HCT116 (cell line): ENCODE data around the gene CD1E. TPM values are rescaled to one million over a fixed set of nuclear protein-coding genes. Genes with fewer than 3 reads are reported as not detected.
"Not testable (repeated sequence)": the region's sequence is repeated elsewhere in the genome, so short reads cannot be mapped to it uniquely, and the experiment has no call there.

Experiments used
- ATAC-seq: fragments of 200-7000 bp; cut with Tn5 transposase; 2 replicates; pipeline ENCODE4 v1.9.1; 2020; ENCODE audit warnings: mild to moderate bottlenecking, moderate library complexity
- BruUV-seq: library from RNA; stranded (reverse); fragments of 400-500 nt; replicated peaks from 2 replicates; lab custom pipeline; 2021; lab: Mats Ljungman, UMichigan
- CTCF ChIA-PET: fragments of 300-600 bp; sonication (Branson Sonifier 250); formaldehyde crosslinking; loops from one replicate; lab custom pipeline; 2021; ENCODE audit warnings: antibody characterized with exemption; lab: Charles Lee
- POLR2A ChIA-PET: fragments of 300-600, 350-600 bp; sonication (Branson Sonifier 250); formaldehyde crosslinking; loops from one replicate; lab custom pipeline; 2021; ENCODE audit warnings: antibody characterized with exemption; lab: Charles Lee
- RAD21 ChIA-PET, 2 experiments: fragments of 300-600 bp; sonication (Branson Sonifier 250); formaldehyde crosslinking; loops; one replicate each; lab custom pipeline; 2023; ENCODE audit warnings: low total read pairs in 2 of 2; ENCODE audit not compliant: uncharacterized antibody in 2 of 2, unreplicated experiment in 2 of 2, low non-redundant PET in 1 of 2; lab: Charles Lee
- DNase-seq: peaks from one replicate; pipeline ENCODE4 v3.0.0-alpha.2; 2010; ENCODE audit warnings: low read depth, low spot score
- H2AFZ ChIP-seq: fragments of 200-600 bp; shearing (Covaris generic), sonication (generic); 2 replicates; pipeline ENCODE4 v1.6.1; 2017; ENCODE audit warnings: low read depth, mixed run types, mixed read lengths, antibody characterized with exemption, low read length; ENCODE audit not compliant: poor library complexity, severe bottlenecking
- H3K27ac ChIP-seq: 2 replicates; pipeline ENCODE4 v1.5.1; 2012; ENCODE audit warnings: low read depth, low read length
- H3K27me3 ChIP-seq: fragments of 200-600 bp; sonication (generic); 2 replicates; pipeline ENCODE4 v1.6.1; 2016; ENCODE audit warnings: mixed run types, low read length, mixed read lengths; ENCODE audit not compliant: insufficient read depth
- H3K36me3 ChIP-seq, 2 experiments: fragments of 200-500 bp in 1 of 2; fragments of 200-600 bp in 1 of 2; sonication (Bioruptor generic) in 1 of 2; sonication (generic) in 1 of 2; 2 replicates each; pipeline versions ENCODE4 v1.5.1 to v1.6.1; 2014 to 2016; ENCODE audit warnings: low read length in 2 of 2, inconsistent platforms in 1 of 2, mixed read lengths in 1 of 2, mixed run types in 1 of 2; ENCODE audit not compliant: insufficient read depth in 2 of 2, control insufficient read depth in 1 of 2
- H3K4me1 ChIP-seq, 2 experiments: fragments of 200-600 bp in 1 of 2; sonication (generic) in 1 of 2; 2 replicates each; pipeline versions ENCODE4 v1.5.1 to v1.6.1; 2012 to 2017; ENCODE audit warnings: low read length in 2 of 2, inconsistent platforms in 1 of 2, mild to moderate bottlenecking in 1 of 2, mixed read lengths in 1 of 2, mixed run types in 1 of 2, moderate library complexity in 1 of 2; ENCODE audit not compliant: insufficient read depth in 2 of 2, control insufficient read depth in 1 of 2
- H3K4me2 ChIP-seq: fragments of 200-600 bp; sonication (generic); 2 replicates; pipeline ENCODE4 v1.6.1; 2017; ENCODE audit warnings: mixed run types, low read length, mixed read lengths
- H3K4me3 ChIP-seq, 2 experiments: fragments of 200-600 bp in 1 of 2; sonication (generic) in 1 of 2; replicated peaks in 1 of 2; 2 replicates each; pipeline ENCODE4 v1.5.1; 2011 to 2016; ENCODE audit warnings: low read length in 2 of 2, control low read depth in 1 of 2, low read depth in 1 of 2, mild to moderate bottlenecking in 1 of 2, mixed read lengths in 1 of 2, mixed run types in 1 of 2
- H3K79me2 ChIP-seq: fragments of 200-600 bp; sonication (generic); 2 replicates; pipeline ENCODE4 v1.6.1; 2017; ENCODE audit warnings: mild to moderate bottlenecking, mixed run types, low read length, moderate library complexity, mixed read lengths; ENCODE audit not compliant: insufficient read depth
- H3K9ac ChIP-seq: fragments of 200-600 bp; sonication (generic); 2 replicates; pipeline ENCODE4 v1.6.1; 2016; ENCODE audit warnings: low read length, mixed read lengths
- H3K9me2 ChIP-seq: fragments of 200-600 bp; sonication (generic), shearing (Covaris generic); 2 replicates; pipeline ENCODE4 v1.6.1; 2017; ENCODE audit warnings: mixed run types, mild to moderate bottlenecking, moderate library complexity; ENCODE audit not compliant: insufficient read depth
- H3K9me3 ChIP-seq, 2 experiments: fragments of 200-500 bp in 1 of 2; fragments of 200-600 bp in 1 of 2; sonication (Bioruptor generic) in 1 of 2; sonication (generic) in 1 of 2; 2 replicates each; pipeline ENCODE4 v1.6.1; 2014 to 2017; ENCODE audit warnings: low read length in 2 of 2, mixed read lengths in 2 of 2, inconsistent platforms in 1 of 2, low read depth in 1 of 2, mild to moderate bottlenecking in 1 of 2, mixed run types in 1 of 2, moderate library complexity in 1 of 2; ENCODE audit not compliant: control insufficient read depth in 1 of 2, insufficient read depth in 1 of 2
- H4K20me1 ChIP-seq: fragments of 200-600 bp; sonication (generic), shearing (Covaris generic); 2 replicates; pipeline ENCODE4 v1.6.1; 2017; ENCODE audit warnings: mixed run types, mild to moderate bottlenecking, moderate library complexity; ENCODE audit not compliant: insufficient read depth
- CBX3 ChIP-seq: IDR thresholded peaks from 2 replicates; pipeline ENCODE4 v1.6.1; 2012; ENCODE audit warnings: low read depth
- CEBPB ChIP-seq: IDR thresholded peaks from 2 replicates; pipeline ENCODE4 v1.6.1; 2012; ENCODE audit warnings: low read depth
- EGR1 ChIP-seq: IDR thresholded peaks from 2 replicates; pipeline ENCODE4 v1.6.1; 2012; ENCODE audit warnings: low read depth
- ELF1 ChIP-seq: IDR thresholded peaks from 2 replicates; pipeline ENCODE4 v1.6.1; 2012; ENCODE audit warnings: low read depth, borderline replicate concordance
- EZH2 ChIP-seq: fragments of 200-600 bp; sonication (generic); IDR thresholded peaks from 2 replicates; pipeline ENCODE4 v1.6.1; 2017; ENCODE audit warnings: antibody characterized with exemption, mixed run types
- JUND ChIP-seq: IDR thresholded peaks from 2 replicates; pipeline ENCODE4 v1.6.1; 2012
- POLR2A ChIP-seq: IDR thresholded peaks from 2 replicates; pipeline ENCODE4 v1.7.0; 2011; ENCODE audit warnings: borderline replicate concordance; ENCODE audit not compliant: insufficient read depth, insufficient read length; ENCODE audit errors: extremely low read depth
- POLR2AphosphoS5 ChIP-seq: IDR thresholded peaks from 2 replicates; pipeline ENCODE4 v1.6.1; 2011; ENCODE audit warnings: mild to moderate bottlenecking, low read depth, low read length, moderate library complexity
- RAD21 ChIP-seq: IDR thresholded peaks from 2 replicates; pipeline ENCODE4 v1.6.1; 2012; ENCODE audit warnings: low read depth, mild to moderate bottlenecking
- SIN3A ChIP-seq: IDR thresholded peaks from 2 replicates; pipeline ENCODE4 v1.6.1; 2012; ENCODE audit warnings: low read depth
- SP1 ChIP-seq: IDR thresholded peaks from 2 replicates; pipeline ENCODE4 v1.6.1; 2012; ENCODE audit warnings: low read depth
- SRF ChIP-seq: IDR thresholded peaks from 2 replicates; pipeline ENCODE4 v1.6.1; 2012; ENCODE audit warnings: low read depth
- TCF7L2 ChIP-seq: IDR thresholded peaks from 2 replicates; pipeline ENCODE4 v1.7.0; 2011; ENCODE audit warnings: borderline replicate concordance, inconsistent platforms; ENCODE audit not compliant: insufficient read depth, insufficient read length; ENCODE audit errors: extremely low read depth
- YY1 ChIP-seq: IDR thresholded peaks from 2 replicates; pipeline ENCODE4 v1.6.1; 2011; ENCODE audit warnings: low read length, low read depth, moderate library complexity, mild to moderate bottlenecking; ENCODE audit not compliant: insufficient replicate concordance; ENCODE audit errors: extremely low read depth
- ZBTB33 ChIP-seq: IDR thresholded peaks from 2 replicates; pipeline ENCODE4 v1.6.1; 2011; ENCODE audit warnings: mild to moderate bottlenecking, low read length, moderate library complexity; ENCODE audit not compliant: insufficient replicate concordance; ENCODE audit errors: extremely low read depth
- ZFX ChIP-seq: fragments of 450-650 bp; IDR thresholded peaks from 2 replicates; pipeline ENCODE4 v1.6.1; 2017
- ZNF274 ChIP-seq: fragments of 200-500 bp; sonication (Bioruptor generic); IDR thresholded peaks from 2 replicates; pipeline ENCODE4 v1.6.1; 2014; ENCODE audit warnings: mild to moderate bottlenecking, low read depth, low read length, inconsistent platforms
- intact Hi-C: fragments of 100-400 bp; cut with micrococcal nuclease; formaldehyde crosslinking; loops from 2 replicates; pipeline ENCODE4 v1.10.0; 2022
- total RNA-seq: library from RNA; stranded (reverse); gene quantifications from one replicate; pipeline ENCODE4 v1.2.1, GENCODE V29; 2021; ENCODE audit not compliant: unreplicated experiment

CD1E gene
- total RNA-seq, 1 experiment from 2014 or later = not detected

GRCh38 chr1:158366783-158367182 is 13.1 kb downstream of the CD1E start (continued):
- TF ChIP-seq POLR2AphosphoS5 (no peak), YY1 (no peak)

- H3K4me3 ChIP-seq = no peak overlapping the region
- intact Hi-C loops = no loop called here
- no peaks in the 10 kb centered on the region for H3K4me1 ChIP-seq
- no peak overlapping the region for H2AFZ ChIP-seq
- H3K27me3 ChIP-seq = no peaks in the 10 kb centered on the region
- no peaks in the 10 kb centered on the region for H4K20me1 ChIP-seq
- no peaks in the 10 kb centered on the region for H3K36me3 ChIP-seq
- no peak for TF ChIP-seq SRF
- no peak for TF ChIP-seq ELF1
- TF ChIP-seq POLR2A = no peak
- no peak for TF ChIP-seq EGR1
- no peak for TF ChIP-seq SP1
- no peak for TF ChIP-seq RAD21
- no peak for TF ChIP-seq ZBTB33
- no peak for TF ChIP-seq CBX3
- TF ChIP-seq ZFX = no peak
- no peak for TF ChIP-seq YY1
- no peak for TF ChIP-seq SIN3A
- TF ChIP-seq EZH2 = no peak
- TF ChIP-seq CEBPB = no peak
- no peak for TF ChIP-seq TCF7L2
- TF ChIP-seq ZNF274 = no peak
- TF ChIP-seq JUND = no peak
- TF ChIP-seq, all 23 proteins: peak for 0
- CTCF ChIA-PET = no interaction called here
- RAD21 ChIA-PET = no interaction called here
- ATAC-seq (no peak), DNase-seq (no peak)
- Histone ChIP-seq H3K27ac (no peak overlapping the region), H3K9me3 (no peaks in the 10 kb centered on the region), H3K79me2 (no peaks in the 10 kb centered on the region), H3K9me2 (no peaks in the 10 kb centered on the region), H3K9ac (no peak overlapping the region), H3K4me2 (no peak overlapping the region)
- POLR2A ChIA-PET = no interaction called here
- no TSS peak for BruUV-seq
Observed at GRCh38 chr1:158371188-158371953, 17.7 kb downstream of the CD1E start.

GRCh38 chr1:158374101-158374500 is 20.4 kb downstream of the CD1E start:
- H3K4me1 ChIP-seq, H3K79me2 ChIP-seq, DNase-seq, ATAC-seq, H3K9ac ChIP-seq, CTCF ChIA-PET, H3K9me2 ChIP-seq, H3K27me3 ChIP-seq, RAD21 ChIA-PET, H3K4me2 ChIP-seq, H4K20me1 ChIP-seq, POLR2A ChIA-PET, H3K4me3 ChIP-seq, H2AFZ ChIP-seq, H3K36me3 ChIP-seq, intact Hi-C loops, H3K27ac ChIP-seq, BruUV-seq, H3K9me3 ChIP-seq: not testable (repeated sequence)
